ENCODE results near the gene ARMC2. TPM values are rescaled to one million over a fixed set of nuclear protein-coding genes. Genes with fewer than 3 reads are reported as not detected.

The ARMC2 gene
- total and polyA plus RNA-seq, 2 of the 8 experiments (the other 6 are each of a cell fraction or from before 2014, with no cell fraction given) = 1.6 to 4.4 TPM

DNA sequence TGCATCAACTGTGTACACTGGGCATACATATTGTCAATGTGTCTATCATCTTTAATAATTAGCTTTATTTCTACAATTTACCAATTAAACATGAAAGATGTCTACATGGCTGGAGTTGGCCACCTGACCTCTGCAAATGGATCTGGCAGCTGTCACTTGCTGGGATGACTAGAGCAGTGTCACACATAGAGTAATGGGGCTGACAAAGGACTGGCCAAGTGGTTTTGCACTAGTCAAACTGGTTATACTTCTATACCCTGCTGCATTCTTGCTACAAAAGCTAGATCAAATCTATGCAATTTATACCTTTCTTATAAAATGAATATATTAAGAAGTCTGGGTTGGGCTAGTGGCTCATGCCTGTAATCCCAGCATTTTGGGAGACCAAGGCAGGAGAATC lies 147.1 kb downstream of the ARMC2 start (continued):
- TF ChIP-seq RBBP5 (IDR thresholded peaks at IDR 0.05; ENCODE audit: borderline replicate concordance, low read depth, low read length) = no peak
- TF ChIP-seq HDAC2 (IDR thresholded peaks at IDR 0.05; ENCODE audit: borderline replicate concordance in 1 of 2, low read depth in 2 of 2, low read length in 2 of 2) = no peak
- TF ChIP-seq POLR2A (IDR thresholded peaks at IDR 0.05; ENCODE audit: control extremely low read depth in 1 of 2, low read depth in 2 of 2, low read length in 2 of 2) = no peak
- TF ChIP-seq BCL11A (IDR thresholded peaks at IDR 0.05; ENCODE audit: low read depth in 2 of 2, low read length in 2 of 2) = no peak
- TF ChIP-seq SRF (IDR thresholded peaks at IDR 0.05; ENCODE audit: low read depth, low read length) = no peak

All from H1 (cell line).